ENCODE measurements around the gene DOCK10.
A peak's percentile ranks its signal among the peaks of the same experiment; 100 is the strongest.
"Not testable (repeated sequence)": the region's sequence is repeated elsewhere in the genome, so short reads cannot be mapped to it uniquely, and the experiment has no call there.

DOCK10 gene

DNA sequence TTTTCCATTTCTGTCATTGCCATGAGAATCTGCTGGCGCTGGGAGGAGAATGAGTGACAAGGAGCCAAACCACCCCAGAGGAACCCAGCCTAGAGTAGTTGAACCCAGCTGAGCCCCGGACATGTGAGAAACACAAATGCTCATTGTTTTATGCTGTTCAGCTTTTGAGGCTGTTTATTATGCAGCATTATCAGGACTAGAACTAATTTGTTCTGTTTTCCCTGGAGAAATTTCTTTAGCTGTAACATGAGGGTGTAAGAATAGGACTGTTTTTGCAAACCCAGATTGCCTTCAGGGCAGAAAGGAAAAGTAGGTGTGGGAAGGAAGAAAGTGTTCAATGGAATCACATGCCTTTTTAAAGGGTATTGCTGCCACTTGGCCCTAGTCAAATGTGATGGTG, 28.5 kb upstream of the DOCK10 start:
- Histone ChIP-seq H3K9me3 (ENCODE audit: control insufficient read depth, insufficient read depth, low read length) (peaks cover 11% of the 10 kb centered on the region), H3K4me1 (ENCODE audit: control insufficient read depth, insufficient read depth, low read length) (peaks cover 31% of the 10 kb centered on the region), H3K9ac (ENCODE audit: low read depth, low read length) (no peak overlapping the region), H3K36me3 (ENCODE audit: control insufficient read depth, insufficient read depth, low read length) (no peaks in the 10 kb centered on the region), H3K4me3 (ENCODE audit: low read depth, low read length) (no peak overlapping the region), H3K27me3 (ENCODE audit: control insufficient read depth, insufficient read depth, low read length) (no peaks in the 10 kb centered on the region), H3K27ac (ENCODE audit: low read depth, low read length) (no peak overlapping the region)

DNA sequence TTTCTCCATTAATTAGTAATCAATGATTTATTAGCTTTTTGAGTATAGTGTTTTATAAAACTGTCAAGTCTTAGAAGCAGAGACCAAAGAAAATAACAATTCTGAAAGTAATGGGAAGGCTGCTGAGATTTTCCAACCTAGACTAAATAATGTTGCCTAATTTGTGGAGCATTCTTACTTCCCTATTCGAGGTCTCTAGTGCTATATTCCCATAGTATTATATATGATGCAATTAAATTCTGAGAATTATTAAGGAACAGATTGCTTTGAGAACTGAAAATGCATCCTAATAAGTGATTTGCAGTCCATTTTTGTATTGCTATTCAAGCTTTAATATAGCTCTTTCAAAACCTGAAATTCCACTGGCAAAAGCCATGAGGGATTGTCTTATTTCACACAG, 27.7 kb upstream of the DOCK10 start:
- H3K27ac ChIP-seq (ENCODE audit: low read depth, low read length) = no peak overlapping the region
- H3K27me3 ChIP-seq (ENCODE audit: control insufficient read depth, insufficient read depth, low read length) = no peaks in the 10 kb centered on the region
- no peak overlapping the region for H3K9ac ChIP-seq (ENCODE audit: low read depth, low read length)
- peaks cover 31% of the 10 kb centered on the region for H3K4me1 ChIP-seq (ENCODE audit: control insufficient read depth, insufficient read depth, low read length)
- no peak overlapping the region for H3K4me3 ChIP-seq (ENCODE audit: low read depth, low read length)
- no peaks in the 10 kb centered on the region for H3K36me3 ChIP-seq (ENCODE audit: control insufficient read depth, insufficient read depth, low read length)
- H3K9me3 ChIP-seq (ENCODE audit: control insufficient read depth, insufficient read depth, low read length) = peaks cover 11% of the 10 kb centered on the region

DNA sequence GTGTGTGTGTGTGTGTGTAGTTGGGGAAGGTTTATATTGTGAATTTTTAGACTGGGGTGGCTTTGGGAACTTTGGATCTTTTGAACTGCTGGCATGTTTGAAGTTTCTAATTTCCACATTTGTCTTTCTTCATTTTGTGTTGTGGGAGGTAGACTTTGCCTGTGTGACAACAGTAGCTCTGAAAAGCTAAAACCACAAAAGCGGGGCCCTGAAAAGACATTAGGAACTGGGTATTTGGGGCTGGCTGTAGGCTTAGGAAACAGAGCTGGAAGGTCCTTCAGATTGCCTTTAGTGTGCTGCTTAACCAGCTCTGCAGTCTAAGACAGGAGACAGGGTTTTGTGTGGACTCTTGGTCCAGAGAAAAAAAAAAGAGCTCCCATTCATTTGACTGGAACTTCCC, 27.2 kb upstream of the DOCK10 start:
- Histone ChIP-seq H3K9ac (ENCODE audit: low read depth, low read length) (no peak overlapping the region), H3K36me3 (ENCODE audit: control insufficient read depth, insufficient read depth, low read length) (no peaks in the 10 kb centered on the region), H3K27me3 (ENCODE audit: control insufficient read depth, insufficient read depth, low read length) (no peaks in the 10 kb centered on the region), H3K4me1 (ENCODE audit: control insufficient read depth, insufficient read depth, low read length) (peaks cover 31% of the 10 kb centered on the region), H3K9me3 (ENCODE audit: control insufficient read depth, insufficient read depth, low read length) (peaks cover 11% of the 10 kb centered on the region), H3K4me3 (ENCODE audit: low read depth, low read length) (no peak overlapping the region), H3K27ac (ENCODE audit: low read depth, low read length) (no peak overlapping the region)

DNA sequence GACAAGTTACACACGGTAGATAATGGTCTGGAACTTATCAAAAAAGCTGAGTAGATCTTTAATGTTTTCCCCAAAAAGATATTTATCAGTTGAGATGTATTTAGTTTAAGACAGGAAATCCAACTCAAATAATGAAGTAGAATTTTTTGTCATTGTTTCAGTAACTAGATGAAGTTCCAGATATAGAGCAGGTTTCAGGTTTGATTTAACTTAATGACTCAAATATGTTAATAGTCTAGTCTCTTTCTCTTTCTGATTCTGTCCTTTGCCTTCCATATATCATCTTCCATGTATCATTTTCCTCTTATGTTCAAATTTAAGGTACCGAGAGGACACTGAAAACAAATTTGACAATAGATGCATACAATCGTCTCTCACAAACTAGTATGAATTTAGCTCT, 23.6 kb upstream of the DOCK10 start:
- no peak overlapping the region for H3K9ac ChIP-seq (ENCODE audit: low read depth, low read length)
- no peaks in the 10 kb centered on the region for H3K27me3 ChIP-seq (ENCODE audit: control insufficient read depth, insufficient read depth, low read length)
- no peaks in the 10 kb centered on the region for H3K36me3 ChIP-seq (ENCODE audit: control insufficient read depth, insufficient read depth, low read length)
- H3K27ac ChIP-seq (ENCODE audit: low read depth, low read length) = no peak overlapping the region
- peaks cover 11% of the 10 kb centered on the region for H3K9me3 ChIP-seq (ENCODE audit: control insufficient read depth, insufficient read depth, low read length)
- H3K4me1 ChIP-seq (ENCODE audit: control insufficient read depth, insufficient read depth, low read length) = 0 out of 2 replicates have a peak, but pooled peaks cover under 1% of the 10 kb centered on the region
- no peak overlapping the region for H3K4me3 ChIP-seq (ENCODE audit: low read depth, low read length)

DNA sequence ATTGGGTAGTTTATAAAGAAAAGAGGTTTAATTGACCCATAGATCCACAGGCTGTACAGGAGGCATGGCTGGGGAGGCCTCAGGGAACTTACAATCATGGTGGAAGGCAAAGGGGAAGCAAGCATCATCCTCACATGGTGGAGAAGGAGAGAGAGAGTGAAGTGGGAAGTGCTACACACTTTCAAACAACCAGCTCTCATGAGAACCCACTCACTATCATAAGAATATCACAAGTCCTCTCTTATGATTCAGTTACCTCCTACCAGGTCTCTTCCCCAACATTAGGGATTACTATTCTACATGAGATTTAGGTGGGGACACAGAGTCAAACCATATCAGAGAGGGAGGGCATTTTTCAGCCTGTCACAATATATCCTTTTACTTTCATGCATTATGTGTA, 22.7 kb upstream of the DOCK10 start:
- no peaks in the 10 kb centered on the region for H3K27me3 ChIP-seq (ENCODE audit: control insufficient read depth, insufficient read depth, low read length)
- no peak overlapping the region for H3K27ac ChIP-seq (ENCODE audit: low read depth, low read length)
- H3K4me1 ChIP-seq (ENCODE audit: control insufficient read depth, insufficient read depth, low read length) = no peaks in the 10 kb centered on the region
- H3K4me3 ChIP-seq (ENCODE audit: low read depth, low read length) = no peak overlapping the region
- no peaks in the 10 kb centered on the region for H3K36me3 ChIP-seq (ENCODE audit: control insufficient read depth, insufficient read depth, low read length)
- H3K9me3 ChIP-seq (ENCODE audit: control insufficient read depth, insufficient read depth, low read length) = peaks cover 11% of the 10 kb centered on the region
- no peak overlapping the region for H3K9ac ChIP-seq (ENCODE audit: low read depth, low read length)

DNA sequence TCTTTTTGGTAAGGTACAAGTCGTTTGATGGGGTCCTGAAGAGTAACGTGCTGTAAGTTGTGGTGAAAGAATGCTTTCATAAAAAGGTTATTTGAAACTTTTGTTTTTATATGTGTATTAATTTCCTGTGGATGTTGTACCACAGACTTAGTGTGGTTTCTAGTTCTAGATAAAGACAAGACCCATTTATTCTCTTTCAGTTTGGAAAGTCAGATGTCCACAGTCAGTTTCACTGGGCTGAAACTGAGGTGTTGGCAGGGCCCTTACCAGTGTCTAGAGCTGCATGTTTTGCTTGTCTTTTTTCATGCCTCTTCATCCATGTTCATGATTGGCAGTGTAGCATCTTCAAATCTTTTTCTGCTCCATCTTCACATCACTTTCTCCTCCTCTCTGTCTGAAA, 22.1 kb upstream of the DOCK10 start:
- no peaks in the 10 kb centered on the region for H3K4me1 ChIP-seq (ENCODE audit: control insufficient read depth, insufficient read depth, low read length)
- no peaks in the 10 kb centered on the region for H3K27me3 ChIP-seq (ENCODE audit: control insufficient read depth, insufficient read depth, low read length)
- H3K36me3 ChIP-seq (ENCODE audit: control insufficient read depth, insufficient read depth, low read length) = no peaks in the 10 kb centered on the region
- H3K4me3 ChIP-seq (ENCODE audit: low read depth, low read length) = no peak overlapping the region
- H3K9ac ChIP-seq (ENCODE audit: low read depth, low read length) = no peak overlapping the region
- no peak overlapping the region for H3K27ac ChIP-seq (ENCODE audit: low read depth, low read length)
- peaks cover 11% of the 10 kb centered on the region for H3K9me3 ChIP-seq (ENCODE audit: control insufficient read depth, insufficient read depth, low read length)

DNA sequence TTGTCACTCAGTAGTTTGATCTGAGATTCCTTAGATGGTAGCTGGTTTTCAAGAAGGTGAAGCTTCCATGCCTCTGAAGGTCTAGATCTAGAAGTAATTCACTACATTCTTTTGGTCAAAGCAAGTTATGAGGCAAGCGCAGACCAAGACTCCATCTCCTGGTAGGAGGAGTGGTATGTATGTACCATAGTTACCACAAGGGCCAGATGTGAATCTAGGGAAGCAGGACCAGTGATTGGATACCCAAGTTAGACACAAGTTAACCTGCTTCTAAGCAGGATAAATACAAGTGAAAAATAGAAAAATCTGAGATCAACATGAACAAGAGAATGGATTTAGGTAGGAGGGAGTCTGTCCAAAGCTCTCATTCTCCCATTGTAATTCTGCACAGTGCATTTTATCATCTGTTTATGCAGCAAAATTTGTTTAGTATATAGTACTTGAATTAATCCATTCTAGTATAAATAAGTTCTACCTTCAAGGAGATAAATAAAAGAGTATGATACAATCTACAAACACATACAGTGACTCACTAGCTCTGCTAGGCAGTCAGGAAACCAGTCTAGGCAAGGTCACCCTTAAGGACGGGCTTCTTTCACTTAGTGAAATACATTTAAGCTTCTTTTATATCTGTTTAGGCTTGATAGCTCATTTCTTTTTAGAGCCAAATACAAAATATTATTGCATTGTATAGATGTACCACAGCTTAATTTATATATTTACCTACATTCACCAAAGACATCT, 14.2 kb upstream of the DOCK10 start:
- no peaks in the 10 kb centered on the region; the same call in 1 of the 2 replicates for H3K4me1 ChIP-seq (ENCODE audit: control insufficient read depth, insufficient read depth, low read length)
- no peaks in the 10 kb centered on the region for H3K27me3 ChIP-seq (ENCODE audit: control insufficient read depth, insufficient read depth, low read length)
- no peaks in the 10 kb centered on the region for H3K36me3 ChIP-seq (ENCODE audit: control insufficient read depth, insufficient read depth, low read length)
- H3K4me3 ChIP-seq (ENCODE audit: low read depth, low read length) = no peak overlapping the region
- H3K27ac ChIP-seq (ENCODE audit: low read depth, low read length) = no peak overlapping the region
- no peaks in the 10 kb centered on the region for H3K9me3 ChIP-seq (ENCODE audit: control insufficient read depth, insufficient read depth, low read length)
- no peak overlapping the region for H3K9ac ChIP-seq (ENCODE audit: low read depth, low read length)

DNA sequence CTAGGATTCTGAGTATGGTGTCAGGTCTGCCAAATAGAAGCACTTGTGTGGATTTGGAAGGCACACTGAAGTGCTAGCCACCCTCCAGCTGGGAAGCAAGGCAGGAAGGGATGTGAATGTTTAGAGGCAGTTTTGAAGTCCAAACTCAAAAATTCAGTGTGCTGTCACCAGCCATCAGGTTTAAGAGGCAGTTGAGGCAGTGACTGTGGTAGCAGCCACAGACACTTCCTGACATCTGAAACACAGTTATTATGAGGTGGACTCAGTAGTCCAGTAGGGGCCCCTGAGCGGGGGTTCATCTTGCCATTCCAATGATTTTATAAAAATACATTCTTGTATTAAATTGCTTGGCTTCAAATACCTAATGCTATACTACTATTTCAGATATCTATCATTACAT, 13.4 kb upstream of the DOCK10 start:
- Histone ChIP-seq H3K4me1 (ENCODE audit: control insufficient read depth, insufficient read depth, low read length) (no peaks in the 10 kb centered on the region; the same call in 1 of the 2 replicates), H3K9me3 (ENCODE audit: control insufficient read depth, insufficient read depth, low read length) (no peaks in the 10 kb centered on the region), H3K9ac (ENCODE audit: low read depth, low read length) (no peak overlapping the region), H3K27ac (ENCODE audit: low read depth, low read length) (no peak overlapping the region), H3K27me3 (ENCODE audit: control insufficient read depth, insufficient read depth, low read length) (no peaks in the 10 kb centered on the region), H3K36me3 (ENCODE audit: control insufficient read depth, insufficient read depth, low read length) (no peaks in the 10 kb centered on the region), H3K4me3 (ENCODE audit: low read depth, low read length) (no peak overlapping the region)

DNA sequence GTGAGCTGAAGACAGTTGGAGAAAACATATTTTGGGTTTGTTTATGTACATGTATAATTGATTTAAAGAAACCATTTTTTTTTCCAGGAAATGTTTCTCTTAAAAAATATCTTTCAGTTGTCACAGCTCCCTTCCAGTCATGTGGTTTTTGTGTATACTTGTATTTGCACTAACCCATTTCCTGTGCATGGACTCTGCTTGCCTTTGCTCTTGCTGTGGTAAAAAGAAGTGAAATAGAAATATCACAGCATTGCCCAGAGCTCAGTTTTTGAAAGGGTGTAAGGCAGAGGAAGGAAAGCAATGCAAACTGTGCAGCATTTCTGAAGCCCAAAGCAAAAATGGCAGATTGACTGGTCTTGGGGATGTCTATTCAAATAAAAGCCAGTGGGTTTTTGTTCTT, 10.4 kb upstream of the DOCK10 start:
- no peaks in the 10 kb centered on the region for H3K27me3 ChIP-seq (ENCODE audit: control insufficient read depth, insufficient read depth, low read length)
- no peak overlapping the region for H3K9ac ChIP-seq (ENCODE audit: low read depth, low read length)
- H3K4me1 ChIP-seq (ENCODE audit: control insufficient read depth, insufficient read depth, low read length) = no peaks in the 10 kb centered on the region; the same call in 1 of the 2 replicates
- no peaks in the 10 kb centered on the region for H3K9me3 ChIP-seq (ENCODE audit: control insufficient read depth, insufficient read depth, low read length)
- H3K4me3 ChIP-seq (ENCODE audit: low read depth, low read length) = no peak overlapping the region
- H3K27ac ChIP-seq (ENCODE audit: low read depth, low read length) = no peak overlapping the region
- no peaks in the 10 kb centered on the region for H3K36me3 ChIP-seq (ENCODE audit: control insufficient read depth, insufficient read depth, low read length)

DNA sequence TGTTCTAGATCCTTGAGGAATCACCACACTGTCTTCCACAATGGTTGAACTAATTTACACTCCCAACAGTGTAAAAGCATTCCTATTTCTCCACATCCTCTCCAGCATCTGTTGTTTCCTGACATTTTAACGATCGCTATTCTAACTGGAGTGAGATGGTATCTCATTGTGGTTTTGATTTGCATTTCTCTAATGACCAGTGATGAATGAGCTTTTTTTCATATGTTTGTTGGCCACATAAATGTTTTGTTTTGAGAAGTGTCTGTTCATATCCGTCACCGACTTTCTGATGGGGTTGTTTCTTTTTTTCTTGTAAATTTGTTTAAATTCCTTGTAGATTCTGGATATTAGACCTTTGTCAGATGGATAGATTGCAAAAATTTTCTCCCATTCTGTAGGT, 5.2 kb upstream of the DOCK10 start:
- not testable (repeated sequence) for H3K27ac ChIP-seq (ENCODE audit: low read depth, low read length); H3K4me1 ChIP-seq (ENCODE audit: control insufficient read depth, insufficient read depth, low read length); H3K36me3 ChIP-seq (ENCODE audit: control insufficient read depth, insufficient read depth, low read length); H3K4me3 ChIP-seq (ENCODE audit: low read depth, low read length); H3K9ac ChIP-seq (ENCODE audit: low read depth, low read length); H3K9me3 ChIP-seq (ENCODE audit: control insufficient read depth, insufficient read depth, low read length)
- peaks cover 33% of the 10 kb centered on the region for H3K27me3 ChIP-seq (ENCODE audit: control insufficient read depth, insufficient read depth, low read length)

DNA sequence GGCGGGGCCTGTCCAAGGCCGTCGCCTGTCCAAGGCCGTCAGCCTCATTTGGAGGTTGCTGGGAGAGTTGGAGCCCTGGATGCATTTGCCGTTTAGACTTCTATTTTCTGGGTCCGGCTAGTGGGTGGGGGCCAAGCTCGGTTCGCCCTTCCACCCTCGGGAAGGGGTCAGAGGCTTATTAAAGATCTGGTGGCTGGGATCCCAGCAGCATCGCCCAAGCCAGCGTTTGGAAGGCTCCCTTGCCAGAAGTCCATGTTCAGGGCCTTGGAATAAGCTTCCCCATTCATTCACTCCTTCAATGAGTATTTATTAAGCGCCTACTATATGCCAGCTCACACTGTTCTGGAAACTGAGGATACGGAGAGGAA, 516 bp upstream of the DOCK10 start:
- Histone ChIP-seq H3K9ac (ENCODE audit: low read depth, low read length) (no peak overlapping the region), H3K9me3 (ENCODE audit: control insufficient read depth, insufficient read depth, low read length) (no peaks in the 10 kb centered on the region), H3K36me3 (ENCODE audit: control insufficient read depth, insufficient read depth, low read length) (no peaks in the 10 kb centered on the region), H3K27me3 (ENCODE audit: control insufficient read depth, insufficient read depth, low read length) (peaks cover 70% of the 10 kb centered on the region), H3K4me3 (ENCODE audit: low read depth, low read length) (peak overlapping the region; percentile 74), H3K27ac (ENCODE audit: low read depth, low read length) (no peak overlapping the region), H3K4me1 (ENCODE audit: control insufficient read depth, insufficient read depth, low read length) (peaks cover 21% of the 10 kb centered on the region; the same call in 1 of the 2 replicates)
